Ramos (cell line): ENCODE data around the gene TTI1.
"Not testable (repeated sequence)": the region's sequence is repeated elsewhere in the genome, so short reads cannot be mapped to it uniquely, and the experiment has no call there.

ENCODE experiments used
- in situ Hi-C: fragments of 300-500 bp; cut with MboI; formaldehyde crosslinking; loops from one replicate; pipeline ENCODE4 v1.14.3; 2022; ENCODE audit warnings: low sequenced_read_pairs; ENCODE audit not compliant: unreplicated experiment

Gene TTI1

DNA sequence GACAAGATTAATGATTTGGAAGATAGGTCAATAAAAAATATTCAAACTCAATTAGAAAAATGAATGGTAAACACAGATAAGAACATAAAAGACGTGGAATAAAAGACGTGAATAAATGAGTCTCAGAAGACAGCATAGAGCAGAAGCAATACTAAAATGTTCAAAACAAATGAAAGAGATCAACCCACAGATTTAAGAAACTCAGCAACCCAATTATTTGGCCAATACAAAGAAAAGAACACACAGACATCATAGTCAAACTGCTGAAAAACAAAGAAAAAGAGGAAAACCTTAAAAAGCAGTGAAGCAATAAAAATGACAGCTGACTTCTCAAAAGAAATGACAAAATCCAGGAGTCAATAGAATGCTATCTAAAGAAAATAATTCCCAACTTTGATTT is 14.9 kb downstream of the TTI1 start:
- in situ Hi-C loops = no loop called here

GRCh38 chr20:38017959-38018358 is 15.3 kb downstream of the TTI1 start:
- in situ Hi-C loops = no loop called here

DNA sequence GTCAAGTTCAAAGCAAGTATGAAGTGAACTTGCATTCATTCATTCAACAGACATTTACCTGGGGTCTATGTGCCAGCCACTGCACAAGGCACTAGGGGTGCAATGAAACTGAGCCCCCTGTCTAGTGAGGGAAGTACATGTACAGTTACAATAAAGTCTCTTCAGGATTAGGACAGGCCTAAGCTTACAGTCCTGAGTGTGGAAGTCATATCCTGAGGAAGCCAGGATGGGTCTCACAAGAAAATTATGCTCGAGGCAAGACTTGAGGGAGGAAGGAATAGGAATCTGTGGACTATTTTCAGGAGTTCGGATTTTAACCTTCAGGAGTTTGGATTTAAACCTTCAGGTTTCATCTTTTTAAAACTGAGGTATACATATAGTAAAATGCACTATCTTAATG is 19.4 kb downstream of the TTI1 start:
- in situ Hi-C loops = no loop called here

- in situ Hi-C loops = no loop called here
Measured at GRCh38 chr20:38012332-38012731, 20.9 kb downstream of the TTI1 start.

- in situ Hi-C loops = no loop called here
Measured at GRCh38 chr20:38011696-38012095, 21.6 kb downstream of the TTI1 start.

GRCh38 chr20:38009416-38009815 is 23.8 kb downstream of the TTI1 start:
- in situ Hi-C loops = not testable (repeated sequence)

DNA sequence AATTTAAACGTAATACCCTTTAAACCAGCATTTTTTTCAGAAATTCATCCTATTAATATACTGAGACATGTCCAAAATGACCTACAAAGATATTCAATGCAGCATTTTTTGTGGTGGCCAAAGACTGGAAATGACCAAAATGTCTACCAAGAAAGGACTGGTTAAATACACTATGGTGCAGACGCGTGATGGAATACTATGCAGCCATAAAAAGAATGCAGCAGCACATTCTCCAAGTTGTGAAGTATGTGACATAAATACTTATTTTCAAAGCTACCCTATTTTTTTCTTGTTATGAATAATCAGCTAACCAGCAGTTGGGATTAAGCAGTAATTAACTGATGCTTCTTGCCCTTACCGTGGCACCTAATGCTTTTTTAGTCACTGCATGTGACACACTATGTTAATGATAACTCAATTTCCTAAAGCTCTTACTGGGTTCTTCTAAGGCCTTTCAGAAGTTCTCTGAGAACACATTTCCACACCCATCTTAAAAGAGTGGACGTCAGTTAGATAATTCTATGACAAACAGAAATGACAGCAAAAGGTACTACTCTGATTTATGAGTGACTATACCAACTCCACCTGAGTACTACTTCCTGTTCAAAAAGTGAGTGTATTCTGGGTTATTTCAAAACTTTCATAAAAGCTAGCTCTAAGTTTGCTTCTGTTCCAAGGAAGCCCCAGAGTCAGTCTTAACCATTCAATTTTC is 24.9 kb downstream of the TTI1 start:
- in situ Hi-C loops = no loop called here

GRCh38 chr20:38007526-38007925 is 25.7 kb downstream of the TTI1 start:
- in situ Hi-C loops = no loop called here

DNA sequence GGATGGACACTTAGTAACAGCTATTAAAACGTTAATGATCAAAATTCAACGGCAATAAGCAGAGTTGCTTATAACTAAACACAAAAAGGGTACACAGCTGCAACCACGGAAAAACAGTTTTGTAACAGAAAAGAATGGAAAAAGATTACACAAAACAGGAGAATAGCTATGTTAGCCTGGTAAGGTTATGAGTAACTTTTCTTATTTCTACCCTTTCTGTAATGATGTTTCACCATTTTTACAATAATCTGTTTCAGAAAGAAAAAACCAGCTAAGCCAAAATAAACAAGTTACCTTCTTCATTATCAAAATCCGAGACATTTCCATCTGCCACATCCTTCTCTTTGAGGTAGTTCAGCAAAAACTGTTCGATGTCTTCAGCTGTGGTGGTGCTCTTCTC is 27.4 kb downstream of the TTI1 start:
- in situ Hi-C loops = no loop called here

- in situ Hi-C loops = no loop called here
Measured at GRCh38 chr20:38004416-38004815, 28.8 kb downstream of the TTI1 start.

GRCh38 chr20:38002422-38002821 is 30.8 kb downstream of the TTI1 start:
- in situ Hi-C loops = no loop called here

- in situ Hi-C loops = no loop called here
Measured at GRCh38 chr20:38001981-38002380, 31.3 kb downstream of the TTI1 start.

DNA sequence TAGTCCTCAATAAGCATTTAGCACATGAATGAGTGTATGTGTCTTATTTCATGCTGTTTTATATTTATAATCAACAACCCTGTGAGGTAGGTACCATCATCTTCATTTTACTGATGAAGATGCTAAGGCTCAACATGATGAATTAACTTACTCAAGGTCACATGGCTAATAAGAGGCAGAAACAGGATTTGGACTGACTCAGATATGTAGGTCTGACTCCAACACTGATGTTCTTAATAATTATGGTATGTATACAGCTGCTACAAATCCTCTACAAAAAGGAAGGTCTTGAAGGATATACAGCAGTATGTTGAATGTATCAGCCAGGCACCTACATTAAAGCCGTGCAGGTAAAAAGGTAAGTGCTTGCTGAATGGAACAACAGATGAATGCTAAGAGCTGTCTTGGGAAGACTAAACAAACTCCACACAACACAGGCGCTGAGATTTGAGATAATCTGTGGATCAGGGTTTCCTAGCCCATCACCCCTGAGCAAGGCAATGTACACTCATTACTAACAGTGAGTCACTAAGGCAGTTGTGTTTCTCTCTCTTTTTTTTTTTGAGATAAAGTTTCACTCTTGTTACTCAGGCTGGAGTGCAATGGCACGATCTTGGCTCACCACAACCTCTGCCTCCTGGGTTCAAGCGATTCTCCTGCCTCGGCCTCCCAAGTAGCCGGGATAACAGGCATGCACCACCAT is 31.9 kb downstream of the TTI1 start:
- in situ Hi-C loops = no loop called here

DNA sequence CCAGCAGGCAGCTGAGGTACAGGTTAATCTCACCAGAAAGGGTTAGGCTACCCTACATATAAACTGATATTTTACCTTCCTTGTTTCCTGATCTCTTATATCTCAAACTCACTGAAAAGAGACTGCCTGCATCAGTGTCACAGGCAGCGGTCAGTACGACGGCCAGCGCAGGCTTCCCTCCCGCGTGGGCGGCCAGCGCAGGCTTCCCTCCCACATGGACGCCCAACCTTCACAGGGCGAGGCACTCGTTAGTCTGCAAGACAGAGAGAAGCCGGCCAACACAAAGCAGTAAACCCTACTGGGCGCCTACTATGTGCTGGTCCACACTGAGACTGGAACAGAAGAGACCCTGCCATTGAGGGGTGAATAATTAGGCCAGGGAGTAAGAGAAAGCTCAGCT is 33.0 kb downstream of the TTI1 start:
- in situ Hi-C loops = no loop called here

DNA sequence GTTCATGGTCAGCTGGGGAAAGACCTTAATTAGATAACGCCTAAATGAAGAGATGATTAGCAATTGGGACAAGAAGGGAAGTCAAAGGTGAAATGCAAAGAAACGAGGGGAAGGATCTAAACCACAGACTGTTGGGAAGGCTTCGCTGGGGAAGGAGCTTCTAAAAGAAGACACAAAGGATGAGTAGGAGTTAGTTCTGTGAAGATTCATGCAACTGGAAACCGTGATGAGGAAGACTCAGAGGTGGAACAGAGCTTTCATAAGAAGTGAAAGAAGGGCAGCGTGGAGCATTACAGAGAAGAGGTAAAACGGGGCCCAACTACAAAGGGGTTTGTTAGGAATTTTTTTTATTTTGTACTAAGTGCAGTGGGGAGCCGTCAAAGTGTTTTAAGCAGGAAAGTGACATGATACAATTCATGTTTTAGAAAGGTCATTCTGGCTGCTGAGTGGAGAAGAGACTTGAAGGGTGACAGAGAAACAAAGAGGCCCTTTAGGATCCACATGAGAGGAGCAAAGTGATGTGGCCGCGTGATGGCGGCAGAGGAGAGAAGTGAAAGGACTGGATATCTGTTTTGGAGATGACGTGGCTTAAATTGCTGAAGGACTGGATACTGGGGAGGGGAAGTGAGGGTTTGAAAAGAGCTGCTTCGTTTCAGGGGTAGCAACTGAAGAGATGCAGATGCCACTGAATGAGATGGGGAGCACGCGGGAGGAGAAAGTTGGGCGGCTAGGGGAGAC is 33.6 kb downstream of the TTI1 start:
- in situ Hi-C loops = loop anchor here (10.0 kb wide), 1 partner anchor 435 kb away; no protein-coding TSS in a partner anchor

DNA sequence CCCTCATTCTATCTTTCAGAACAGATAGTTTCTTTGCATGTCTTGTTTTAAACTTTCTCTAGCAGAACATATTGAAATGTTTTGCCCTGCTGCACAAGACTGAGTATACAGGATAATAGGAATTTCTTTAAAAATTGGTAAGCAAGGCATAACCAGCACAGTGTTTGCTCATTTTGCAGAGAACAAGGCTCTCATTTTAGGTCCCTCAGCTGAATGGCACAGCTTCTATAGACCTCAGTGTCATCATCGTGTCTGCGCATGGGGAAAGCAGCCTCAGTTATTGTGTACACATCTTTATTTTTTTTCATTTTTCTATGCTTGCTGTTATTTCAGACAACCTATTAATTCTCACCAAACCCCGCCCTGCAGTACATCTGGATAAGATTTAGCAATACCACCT is 35.7 kb downstream of the TTI1 start:
- in situ Hi-C loops = loop anchor here (10.0 kb wide), 1 partner anchor 433 kb away; no protein-coding TSS in a partner anchor

GRCh38 chr20:37995856-37996605 is 37.2 kb downstream of the TTI1 start:
- in situ Hi-C loops = loop anchor here (10.0 kb wide), 1 partner anchor 431 kb away; no protein-coding TSS in a partner anchor

GRCh38 chr20:37994512-37994911 is 38.7 kb downstream of the TTI1 start:
- in situ Hi-C loops = loop anchor here (10.0 kb wide), 1 partner anchor 430 kb away; no protein-coding TSS in a partner anchor

- in situ Hi-C loops = loop anchor here (10.0 kb wide), 1 partner anchor 428 kb away; no protein-coding TSS in a partner anchor
Measured at GRCh38 chr20:37992802-37993409, 40.4 kb downstream of the TTI1 start.

DNA sequence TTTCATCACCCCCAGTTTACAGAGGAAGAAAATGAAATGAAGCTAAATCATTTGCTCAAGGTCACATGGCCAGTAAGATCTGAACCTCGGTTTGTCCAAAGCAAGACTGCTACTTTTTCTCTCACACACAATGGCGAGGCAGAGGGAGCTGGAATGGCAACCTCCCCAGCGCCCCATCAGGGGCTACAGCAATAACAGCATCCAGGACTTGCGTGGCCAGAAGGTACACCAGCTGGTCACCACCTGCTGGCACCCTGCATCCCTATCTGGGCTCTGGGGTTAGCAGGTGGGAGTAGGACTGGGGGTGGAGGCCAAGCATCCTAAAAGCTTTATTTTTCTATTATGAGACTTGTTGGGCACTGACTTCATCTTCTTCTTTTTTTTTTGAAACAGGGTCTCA is 41.3 kb downstream of the TTI1 start:
- in situ Hi-C loops = loop anchor here (10.0 kb wide), 1 partner anchor 427 kb away; no protein-coding TSS in a partner anchor
